DMS79 (cell line): ENCODE data around the gene PRKG2.

ENCODE experiments used
- DNase-seq: peaks from one replicate; lab custom pipeline; 2025; lab: John Stamatoyannopoulos, UW

PRKG2 gene

DNA sequence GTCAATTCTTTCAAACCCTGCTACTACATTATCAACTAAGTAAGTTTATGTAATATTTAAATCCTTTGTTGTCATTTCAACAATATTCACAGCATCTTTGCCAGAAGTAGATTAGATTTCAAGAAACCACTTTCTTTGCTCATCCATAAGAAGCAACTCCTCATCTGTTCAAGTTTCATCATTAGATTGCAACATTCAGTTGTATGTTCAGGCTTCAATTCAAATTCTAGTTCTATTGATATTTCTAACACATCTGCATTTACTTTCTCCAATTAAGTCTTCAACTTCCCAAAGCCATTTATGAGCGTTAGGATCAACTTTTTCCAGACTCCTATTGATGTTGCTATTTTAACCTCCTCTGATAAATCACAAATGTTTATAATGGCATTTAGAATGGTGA is 118.5 kb downstream of the PRKG2 start:
- no peak for DNase-seq

DNA sequence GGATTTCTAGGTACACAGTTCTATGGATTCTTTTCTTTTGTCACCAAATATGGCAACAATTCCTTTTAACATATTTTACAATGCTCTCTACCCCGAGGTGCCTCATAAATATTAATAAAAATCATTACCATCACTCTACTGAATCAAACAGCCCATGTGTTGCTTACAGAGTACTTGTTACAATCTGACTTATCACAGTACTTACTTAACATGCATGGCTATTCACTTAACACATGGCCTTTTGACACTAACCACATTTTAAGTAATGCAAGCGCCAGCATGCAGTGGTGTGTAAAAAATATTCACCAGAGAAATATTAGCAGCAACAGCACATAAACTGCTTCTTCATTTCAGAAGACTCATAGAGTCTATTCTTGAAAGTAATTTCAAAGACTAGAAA is 119.6 kb downstream of the PRKG2 start:
- DNase-seq: no peak

DNA sequence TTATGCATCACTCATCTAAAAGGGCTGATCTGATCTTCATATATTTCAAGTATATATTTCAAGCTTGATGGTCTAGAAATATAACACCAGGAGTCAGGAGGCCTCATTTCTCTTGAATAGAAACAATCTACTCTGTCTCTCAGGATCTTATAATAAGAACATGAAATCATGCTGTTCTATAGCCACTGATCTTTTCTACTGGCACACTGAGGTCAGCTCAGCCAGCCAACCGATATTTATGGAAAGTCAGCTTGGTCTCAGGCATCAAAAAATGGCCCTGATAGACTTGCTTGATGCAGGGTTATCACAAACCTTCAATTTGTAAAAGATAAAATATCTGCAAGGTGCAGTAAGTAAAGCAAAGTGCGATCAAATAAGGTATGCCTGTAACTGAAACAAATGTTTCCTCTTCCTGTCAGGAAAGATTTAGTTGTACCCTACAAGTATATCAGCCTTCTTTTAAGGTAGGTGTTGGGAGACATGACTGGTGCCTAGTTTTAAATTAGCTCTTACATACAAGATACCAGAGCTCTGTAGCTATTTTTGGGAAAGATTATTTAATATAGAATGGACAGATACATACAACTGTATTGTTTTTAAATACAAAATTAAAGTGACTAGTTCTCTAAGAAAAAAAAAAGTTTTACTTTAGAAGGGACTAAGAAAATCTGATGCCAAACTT is 121.2 kb downstream of the PRKG2 start:
- DNase-seq: no peak

DNA sequence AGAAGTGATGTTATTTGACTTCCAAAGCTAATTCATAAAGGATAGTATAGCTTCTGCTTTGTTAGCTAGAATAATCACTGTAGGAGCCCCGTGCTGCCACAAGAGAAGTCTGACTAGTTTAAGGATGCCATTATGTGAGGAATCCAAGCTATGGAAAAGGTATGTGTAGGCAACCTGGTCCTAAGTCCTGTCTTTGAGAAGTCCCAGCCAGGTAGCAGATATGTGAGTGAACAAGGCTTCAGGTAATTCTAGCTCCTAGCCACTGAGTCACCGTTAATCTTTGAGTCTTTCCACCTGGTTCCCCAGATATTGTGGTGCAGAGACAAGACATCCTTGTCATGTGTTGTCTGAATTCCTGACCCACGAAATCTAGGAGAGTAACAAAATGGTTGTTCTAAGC is 129.0 kb downstream of the PRKG2 start:
- no peak for DNase-seq

DNA sequence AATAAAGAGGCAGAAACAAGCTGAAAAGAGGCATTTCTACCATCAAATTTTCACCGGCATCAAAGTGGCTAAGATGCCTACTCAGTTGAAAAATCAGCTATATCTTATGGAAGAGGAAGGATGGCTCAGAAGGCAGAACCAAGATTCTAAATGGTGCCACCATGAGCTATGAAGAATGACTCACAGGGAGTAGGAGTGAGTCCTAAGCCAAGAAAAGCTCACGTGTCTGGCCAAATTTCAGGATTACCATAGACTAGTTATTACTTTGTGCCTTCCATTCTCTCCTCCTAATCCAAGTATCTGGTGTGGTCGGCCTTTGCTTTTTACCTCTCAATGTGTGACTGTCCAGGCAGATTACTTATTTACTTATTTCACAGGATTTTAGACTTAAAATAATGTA is 129.7 kb downstream of the PRKG2 start:
- no peak for DNase-seq

DNA sequence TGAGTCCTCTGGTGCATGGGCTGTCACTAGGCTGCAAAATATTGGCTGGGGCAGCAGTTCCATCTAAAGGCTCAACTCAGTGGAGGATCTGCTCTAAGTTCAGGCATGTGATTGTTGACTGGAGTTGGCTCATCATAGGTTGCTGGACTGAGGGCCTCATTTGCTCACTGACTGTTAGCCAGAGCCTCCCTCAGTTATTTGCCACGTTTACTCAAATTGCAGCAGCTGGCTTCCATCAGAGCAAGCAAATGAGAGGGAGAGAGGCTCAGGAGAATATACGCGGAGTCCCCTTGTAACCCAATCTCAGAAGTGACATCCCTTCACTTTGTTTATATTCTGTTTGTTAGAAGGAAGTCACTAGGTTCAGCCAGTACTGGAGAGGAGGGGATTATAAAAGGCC is 130.4 kb downstream of the PRKG2 start:
- DNase-seq: no peak

DNA sequence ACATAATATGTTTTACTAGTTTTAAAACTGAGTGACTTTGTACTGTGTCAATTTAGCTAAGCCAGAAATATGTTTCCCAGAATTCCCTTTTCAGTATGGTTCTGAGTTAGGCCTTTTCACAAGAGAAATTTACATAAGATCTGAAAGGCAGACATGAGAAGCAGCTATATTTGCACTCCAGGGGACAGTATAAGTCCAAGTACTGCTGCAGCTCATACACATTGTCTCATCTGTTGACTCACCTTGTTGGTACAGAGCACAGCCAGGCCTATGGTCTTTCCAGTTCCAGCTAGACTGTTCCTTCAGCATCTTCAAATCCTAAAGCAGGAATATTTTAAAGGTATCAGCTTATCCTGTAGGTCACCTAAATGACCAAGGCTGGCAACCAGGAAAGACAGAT is 131.0 kb downstream of the PRKG2 start:
- no peak for DNase-seq

DNA sequence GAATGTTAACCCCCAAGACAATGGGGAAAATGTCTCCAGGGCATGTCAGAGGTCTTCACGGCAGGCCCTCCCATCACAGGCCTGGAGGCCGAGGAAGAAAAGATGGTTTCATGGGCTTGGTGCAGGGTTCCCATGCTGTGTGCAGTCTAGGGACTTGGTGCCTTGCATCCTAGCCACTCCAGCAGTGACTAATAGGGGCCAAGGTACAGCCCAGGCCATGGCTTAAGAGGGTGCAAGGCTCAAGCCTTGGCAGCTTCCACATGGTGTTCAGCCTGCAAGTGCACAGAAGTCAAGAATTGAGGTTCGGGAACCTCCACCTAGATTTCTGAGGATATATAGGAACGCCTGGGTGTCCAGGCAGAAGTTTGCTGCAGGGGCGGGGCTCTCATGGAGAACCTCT is 133.9 kb downstream of the PRKG2 start:
- no peak for DNase-seq

DNA sequence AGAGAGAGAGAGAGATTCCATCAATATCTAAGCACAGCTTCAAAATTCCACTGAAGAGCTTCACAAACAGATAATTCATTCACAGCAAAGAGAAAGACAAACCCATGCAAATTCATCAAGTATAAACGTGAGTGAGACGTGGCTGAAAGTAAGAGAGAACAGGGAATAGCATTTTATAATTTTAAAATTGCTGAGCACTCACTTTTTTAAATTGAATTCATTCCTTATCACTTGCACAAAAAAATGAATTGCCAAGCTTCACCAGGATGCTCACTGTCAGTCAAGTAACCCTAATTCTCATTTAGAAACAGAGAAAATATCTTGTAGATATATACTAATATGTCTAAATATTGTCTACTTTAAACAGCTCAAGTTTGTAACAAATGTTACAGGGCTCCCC is 144.0 kb downstream of the PRKG2 start:
- no peak for DNase-seq

DNA sequence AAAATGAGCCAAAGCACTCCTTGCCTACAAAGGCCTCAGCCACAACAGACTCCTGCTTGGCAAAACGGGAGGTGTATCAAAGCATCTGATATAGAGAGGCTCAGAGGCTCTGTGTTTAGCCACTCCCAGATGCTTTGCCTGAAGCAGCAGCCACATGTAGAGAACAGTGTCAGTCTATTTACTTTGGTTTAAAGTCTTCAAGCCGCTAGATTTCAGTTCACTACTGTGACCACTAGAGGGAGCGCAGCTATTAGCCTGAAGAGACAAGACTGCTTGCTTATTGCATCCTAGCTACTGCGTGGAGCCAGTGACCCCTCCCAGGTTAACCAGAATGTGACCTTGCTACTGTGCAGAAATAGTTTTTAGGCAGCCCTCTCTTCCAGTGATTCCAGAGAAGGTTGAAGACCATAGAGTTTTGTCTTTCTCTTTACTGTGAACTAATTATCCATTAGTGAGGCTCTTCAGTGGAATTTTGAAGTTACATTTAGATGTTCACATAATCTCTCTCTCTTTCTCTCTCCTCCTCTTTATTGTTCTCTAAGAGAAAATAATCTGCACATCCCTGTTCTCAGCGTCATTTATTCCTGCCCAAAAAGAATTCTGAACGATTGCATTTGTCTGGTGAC is 145.2 kb downstream of the PRKG2 start:
- DNase-seq: peak; percentile 42

DNA sequence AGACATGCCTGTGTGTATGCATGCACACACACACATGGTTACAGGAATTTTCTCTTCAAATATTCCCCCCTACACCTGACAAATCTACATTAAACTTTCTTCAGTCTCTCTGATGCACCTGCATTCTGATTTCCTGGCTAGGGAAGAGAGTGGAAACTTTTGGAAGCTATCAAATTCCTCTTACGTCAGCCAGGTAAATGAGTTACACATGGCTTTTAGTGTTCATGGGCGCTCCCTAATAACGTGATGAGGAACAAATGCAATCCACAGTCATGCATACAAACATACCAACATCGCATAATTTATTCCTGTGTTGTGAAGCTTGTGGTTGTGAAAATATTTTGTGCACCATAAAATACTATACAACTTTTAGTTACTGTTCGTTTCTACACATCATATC is 149.6 kb downstream of the PRKG2 start:
- DNase-seq: no peak

DNA sequence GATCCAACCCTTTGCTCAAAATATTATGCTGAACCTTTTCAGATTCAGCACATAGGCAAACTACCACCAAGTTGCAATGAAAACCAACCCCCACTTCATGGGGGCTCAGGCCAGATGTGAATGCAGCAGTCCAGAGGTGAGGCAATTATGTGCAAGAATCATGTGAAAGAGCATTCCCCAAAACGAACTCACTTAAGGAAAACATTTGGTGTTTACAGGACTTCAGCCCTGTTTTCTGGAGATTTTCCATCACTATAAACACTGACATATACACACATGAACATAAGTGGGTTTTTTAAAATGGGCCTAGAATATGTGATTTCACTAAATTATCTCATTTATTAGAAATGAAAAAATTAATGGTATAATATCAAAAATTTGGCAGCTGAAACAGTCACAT is 153.0 kb downstream of the PRKG2 start:
- no peak for DNase-seq

DNA sequence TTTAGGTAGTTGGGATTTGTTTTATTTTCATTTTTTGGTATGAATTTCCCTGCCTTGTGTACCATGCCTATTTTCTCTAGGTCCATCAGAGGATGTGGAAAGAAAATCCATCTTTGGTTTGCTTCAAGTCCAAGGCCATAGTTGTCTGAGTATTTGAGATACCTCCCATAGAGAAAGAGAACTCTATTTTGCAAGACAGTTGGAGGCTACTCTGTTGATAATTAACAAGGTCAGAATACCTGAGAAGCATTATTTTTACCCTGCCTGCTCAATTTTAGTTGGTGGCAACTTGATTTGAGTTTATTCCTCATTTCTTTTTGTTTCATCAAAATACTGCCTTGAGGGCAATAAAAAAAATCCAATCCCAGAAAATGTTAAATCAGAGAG is 153.7 kb downstream of the PRKG2 start:
- no peak for DNase-seq

DNA sequence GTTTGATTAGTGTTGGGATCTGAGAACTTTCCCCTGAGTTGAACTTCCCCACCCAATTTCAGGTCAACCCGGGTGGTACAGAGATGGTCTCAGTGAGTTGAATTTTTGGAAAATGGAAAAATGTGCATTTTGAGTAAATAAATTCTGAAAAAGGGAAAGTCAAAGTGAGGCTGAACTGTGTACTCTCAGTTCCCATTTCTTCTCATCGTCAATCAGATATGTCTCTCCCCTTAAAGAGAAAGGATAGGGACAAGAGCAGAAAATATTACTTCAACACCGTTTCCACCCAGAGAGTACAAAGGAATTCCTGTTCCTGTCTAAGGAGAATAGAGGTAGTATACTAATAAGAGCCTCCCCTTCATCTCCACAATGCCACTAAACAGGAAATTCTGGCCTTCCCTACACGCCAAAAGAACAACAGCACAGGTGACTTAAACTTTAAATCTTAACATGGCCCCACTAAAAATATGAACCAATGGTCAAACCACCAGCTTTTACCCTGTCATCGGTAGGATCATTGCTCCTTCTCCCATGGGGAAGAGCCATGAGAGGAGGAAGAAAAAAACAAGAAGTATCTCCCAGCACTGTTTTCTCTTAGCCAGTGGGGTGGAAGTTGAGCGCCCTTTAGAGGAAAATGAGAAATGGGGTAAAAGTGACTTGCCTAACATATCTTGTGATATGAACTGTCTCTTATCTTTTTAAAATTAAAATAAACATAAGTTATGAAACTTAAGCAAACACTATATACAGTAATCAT is 154.3 kb downstream of the PRKG2 start:
- no peak for DNase-seq

DNA sequence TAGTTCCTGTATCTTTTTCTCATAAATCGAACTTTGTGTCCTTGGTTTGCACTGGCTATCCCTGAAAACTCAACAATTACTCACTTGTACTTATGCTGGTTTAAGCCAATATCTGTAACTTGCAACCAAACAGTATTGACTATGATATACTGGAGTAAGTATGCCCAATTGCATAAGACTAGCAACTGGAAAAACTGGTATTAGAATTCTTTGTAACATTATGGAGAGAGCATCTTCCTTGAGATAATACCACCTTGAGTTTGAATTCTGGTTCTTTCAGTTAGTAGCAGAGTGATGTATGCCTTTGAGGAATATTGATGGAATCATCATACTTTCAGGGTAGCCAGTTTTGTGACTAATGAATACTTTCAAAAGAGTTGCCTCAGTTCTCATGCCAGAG is 156.4 kb downstream of the PRKG2 start:
- no peak for DNase-seq

DNA sequence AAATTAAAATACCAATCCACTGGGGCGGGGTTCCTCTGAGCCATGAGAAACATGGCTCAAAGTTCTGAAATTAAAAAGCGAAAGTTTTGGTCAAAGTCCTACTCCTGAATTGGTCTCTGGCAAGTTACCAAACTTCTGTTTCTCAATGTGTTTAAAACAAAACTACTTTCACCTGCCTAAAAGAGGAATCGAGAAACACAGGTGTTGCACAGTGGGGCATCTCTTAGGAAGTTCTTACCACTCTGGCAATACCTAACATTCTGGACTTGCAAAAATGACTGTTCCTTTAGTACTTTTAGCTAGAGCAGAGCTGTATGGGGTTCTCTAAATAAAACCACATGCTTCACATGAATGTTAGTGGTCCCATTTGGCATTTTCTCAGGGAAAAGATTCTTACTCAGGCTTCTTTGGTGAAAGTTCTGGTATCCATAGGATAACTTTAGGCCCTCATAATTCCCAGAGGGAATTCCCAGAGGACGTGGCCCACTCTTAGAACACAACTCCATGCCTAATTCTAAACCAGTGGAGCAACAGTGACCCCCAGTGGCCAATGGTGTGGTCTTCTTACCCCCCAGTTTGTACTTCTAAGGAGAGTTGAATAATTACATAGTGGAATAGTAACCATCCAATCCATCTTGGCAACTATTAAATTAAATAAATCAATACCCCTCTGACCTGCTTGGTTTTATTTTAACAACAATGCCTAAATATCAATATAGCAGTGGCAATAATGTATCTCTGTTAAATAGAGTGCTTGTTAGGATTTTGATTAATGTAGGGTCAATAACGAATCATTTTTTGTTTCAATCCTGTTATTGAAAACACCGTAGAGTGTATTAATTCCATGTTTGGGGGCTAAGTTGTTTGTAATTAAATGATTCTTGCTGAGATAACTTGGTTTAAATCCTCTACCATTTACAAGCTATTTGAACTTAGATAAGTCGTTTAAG is 162.6 kb downstream of the PRKG2 start:
- DNase-seq: no peak

DNA sequence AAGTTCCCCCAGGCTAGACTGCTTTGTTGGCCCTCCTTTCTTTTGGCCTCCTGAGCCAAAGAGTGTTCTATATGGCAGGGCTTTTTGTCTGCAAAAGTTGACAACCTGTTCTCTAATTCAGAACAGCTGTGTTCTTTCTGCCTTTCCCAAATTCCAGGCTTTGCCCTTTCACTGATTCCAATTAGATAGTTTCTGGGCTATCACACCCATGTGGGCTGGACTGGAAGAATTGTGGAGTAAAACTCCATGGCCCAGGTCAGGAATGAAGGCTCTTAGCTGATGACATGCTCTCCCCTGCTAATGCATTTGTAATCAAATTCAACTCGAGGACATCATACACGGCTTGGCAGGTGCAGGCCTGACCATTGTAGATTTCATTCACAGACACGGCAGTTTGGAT is 165.1 kb downstream of the PRKG2 start:
- DNase-seq: no peak

DNA sequence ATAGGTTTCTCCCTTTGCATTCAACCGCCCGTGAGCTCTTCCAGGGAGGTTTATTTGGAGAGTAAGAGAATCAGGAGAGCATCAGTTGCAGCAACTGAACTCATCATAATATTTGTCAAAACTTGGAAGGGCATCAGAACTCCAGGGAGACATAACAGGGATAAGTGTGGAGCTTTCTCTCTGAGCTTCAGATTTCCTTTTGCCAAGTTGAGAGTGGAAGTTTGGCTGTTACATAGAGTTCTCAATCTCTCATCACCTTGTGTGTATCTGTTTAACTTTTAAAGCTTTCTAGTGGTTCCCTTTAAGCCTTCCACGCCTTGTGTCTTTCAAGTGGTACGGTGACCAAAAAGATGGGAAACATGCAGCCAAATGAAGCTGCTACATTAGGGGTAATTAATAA is 165.7 kb downstream of the PRKG2 start:
- no peak for DNase-seq

DNA sequence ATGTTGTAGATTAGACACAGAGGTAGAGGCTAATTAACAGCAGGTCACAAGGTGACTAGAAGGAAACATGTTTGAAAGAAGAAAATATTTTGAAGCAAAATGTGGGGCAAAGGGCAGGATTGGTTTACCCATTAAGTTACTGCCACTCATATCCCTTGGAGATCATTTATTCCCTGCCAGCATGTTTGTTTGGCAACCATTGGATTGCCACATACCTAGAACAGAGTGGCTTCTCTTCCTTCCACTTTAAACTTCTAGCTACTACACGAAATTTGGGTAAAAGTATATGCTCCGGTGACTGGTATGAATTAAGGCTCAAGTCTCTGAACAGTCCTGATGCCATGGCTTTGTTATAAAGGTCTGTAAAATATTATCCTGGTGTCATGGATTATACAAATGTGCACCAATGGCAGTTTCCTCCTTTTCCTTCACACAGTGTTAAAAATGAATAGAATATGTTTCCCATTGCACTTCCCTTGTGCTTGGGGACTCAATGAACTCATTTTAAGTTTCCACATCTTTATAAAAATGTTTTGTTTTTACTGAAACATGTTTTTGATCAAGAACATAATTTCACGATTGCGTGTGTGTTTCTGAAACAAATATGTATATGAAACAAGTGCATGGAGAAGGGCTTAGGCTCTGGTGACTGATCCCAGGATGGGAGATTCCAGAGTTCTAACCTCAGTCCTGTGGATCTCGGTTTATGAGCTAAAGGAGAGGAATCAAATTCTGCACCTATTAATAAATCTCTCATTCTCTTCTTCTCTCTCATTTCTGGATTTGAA is 172.2 kb downstream of the PRKG2 start:
- no peak for DNase-seq

DNA sequence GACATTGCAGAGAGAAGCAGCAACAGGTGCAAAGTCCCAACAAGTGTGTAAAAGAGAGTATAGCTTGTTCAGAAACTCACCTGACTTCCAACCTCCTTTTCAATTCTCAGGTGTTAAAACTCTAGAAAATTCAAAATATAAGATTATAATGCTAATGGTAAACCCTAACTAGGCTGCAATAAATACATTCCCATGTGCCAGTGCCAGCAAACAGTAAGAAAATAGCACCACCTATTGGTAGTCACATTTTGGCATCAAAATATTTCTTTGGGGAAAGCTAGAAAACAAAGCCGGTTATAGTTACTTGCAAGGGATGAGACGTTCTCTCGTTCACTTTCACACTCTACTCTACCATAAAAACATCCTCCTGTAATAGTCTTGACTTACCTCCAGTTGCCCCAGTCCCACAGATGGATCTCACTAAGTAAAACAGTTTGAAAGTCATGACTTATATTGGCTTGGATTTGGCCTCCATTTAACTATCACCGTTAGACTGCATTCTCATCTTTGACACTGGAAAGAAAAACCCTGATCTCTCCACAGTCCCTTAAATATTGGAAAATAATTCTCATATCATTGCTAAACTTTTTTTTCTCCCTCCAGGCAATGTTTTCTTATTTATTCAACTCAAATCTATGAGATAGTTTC is 174.9 kb downstream of the PRKG2 start:
- no peak for DNase-seq

DNA sequence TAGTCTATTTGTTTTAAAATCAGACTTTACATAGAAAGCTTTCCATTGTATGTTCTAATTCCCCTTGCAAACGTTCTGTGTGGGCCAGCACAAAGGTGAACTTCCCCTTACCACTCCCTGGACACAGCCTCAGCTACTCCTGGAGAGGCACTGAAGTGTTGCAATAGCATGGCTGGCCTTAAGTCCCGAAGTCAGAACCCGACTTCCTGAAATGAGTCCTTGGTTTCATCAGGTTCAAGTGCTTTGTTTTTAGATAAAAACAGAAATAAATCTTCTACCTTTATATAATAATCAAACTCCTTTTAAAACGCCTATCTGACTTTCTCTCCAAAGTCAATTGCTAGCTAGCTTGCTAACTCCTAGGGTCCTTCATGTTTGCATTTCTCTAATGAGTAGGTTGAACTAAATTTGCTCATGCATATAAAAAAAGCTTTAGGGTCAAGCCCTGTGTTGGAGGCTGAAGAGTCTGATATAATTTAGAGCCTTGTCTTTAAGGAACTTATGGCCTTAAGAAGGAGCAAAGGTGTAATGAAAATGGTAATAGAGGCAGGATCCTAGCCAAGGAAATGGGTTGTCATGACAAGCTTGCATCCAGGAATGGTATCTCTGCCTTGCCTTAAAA is 175.6 kb downstream of the PRKG2 start:
- no peak for DNase-seq
